ENCODE data around the gene PANK4. TPM values are rescaled to one million over a fixed set of nuclear protein-coding genes. Genes with fewer than 3 reads are reported as not detected.
A peak's percentile ranks its signal among the peaks of the same experiment; 100 is the strongest.

PANK4 gene
- total and polyA plus RNA-seq, 12 donors = 26.1 to 56.4 (median 34.5) TPM

- ATAC-seq (no peak), DNase-seq (no peak)
- Histone ChIP-seq H3K4me1 (peaks cover 18 to 53% (median 33%) of the 10 kb centered on the region in 9 donors), H3K36me3 (no peaks in the 10 kb centered on the region), H3K27me3 (peaks cover 0 to 91% (median 23%) of the 10 kb centered on the region in 7 donors), H3K9me3 (no peaks in the 10 kb centered on the region), H3K27ac (no peak overlapping the region), H3K4me3 (no peak overlapping the region)
- intact Hi-C loops (cut with DNase I) = no loop called here
- TF ChIP-seq, protein P1, sequence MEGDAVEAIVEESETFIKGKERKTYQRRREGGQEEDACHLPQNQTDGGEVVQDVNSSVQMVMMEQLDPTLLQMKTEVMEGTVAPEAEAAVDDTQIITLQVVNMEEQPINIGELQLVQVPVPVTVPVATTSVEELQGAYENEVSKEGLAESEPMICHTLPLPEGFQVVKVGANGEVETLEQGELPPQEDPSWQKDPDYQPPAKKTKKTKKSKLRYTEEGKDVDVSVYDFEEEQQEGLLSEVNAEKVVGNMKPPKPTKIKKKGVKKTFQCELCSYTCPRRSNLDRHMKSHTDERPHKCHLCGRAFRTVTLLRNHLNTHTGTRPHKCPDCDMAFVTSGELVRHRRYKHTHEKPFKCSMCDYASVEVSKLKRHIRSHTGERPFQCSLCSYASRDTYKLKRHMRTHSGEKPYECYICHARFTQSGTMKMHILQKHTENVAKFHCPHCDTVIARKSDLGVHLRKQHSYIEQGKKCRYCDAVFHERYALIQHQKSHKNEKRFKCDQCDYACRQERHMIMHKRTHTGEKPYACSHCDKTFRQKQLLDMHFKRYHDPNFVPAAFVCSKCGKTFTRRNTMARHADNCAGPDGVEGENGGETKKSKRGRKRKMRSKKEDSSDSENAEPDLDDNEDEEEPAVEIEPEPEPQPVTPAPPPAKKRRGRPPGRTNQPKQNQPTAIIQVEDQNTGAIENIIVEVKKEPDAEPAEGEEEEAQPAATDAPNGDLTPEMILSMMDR (IDR thresholded peaks at IDR 0.05) = no peak
- WGBS, 2 donors = 82 to 88% methylated on average over 23 of the region's 23 CpGs
Observed at GRCh38 chr1:2532485-2533160, 6.2 kb upstream of the PANK4 start.

GRCh38 chr1:2530513-2531361, 4.3 kb upstream of the PANK4 start:
- H3K27me3 ChIP-seq = peaks cover 0 to 86% (median 13%) of the 10 kb centered on the region in 7 donors
- TF ChIP-seq, protein P1 (IDR thresholded peaks at IDR 0.05) = no peak
- H3K9me3 ChIP-seq = no peaks in the 10 kb centered on the region
- DNase-seq (peak in 1 of 2 donors; percentile 41), ATAC-seq (no peak)
- H3K4me3 ChIP-seq = peak overlapping the region in 8 of 10 donors; percentile 40 to 60 (median 52)
- peak overlapping the region in 8 of 10 donors; percentile 1 to 86 (median 76) for H3K27ac ChIP-seq
- WGBS, 2 donors = 18 to 25% methylated on average over 26 to 30 of the region's 30 CpGs
- peaks cover 28 to 64% (median 44%) of the 10 kb centered on the region in 9 donors for H3K4me1 ChIP-seq
- H3K36me3 ChIP-seq = no peaks in the 10 kb centered on the region
- intact Hi-C loops (cut with DNase I) = loop anchor here in 1 of 10 donors (2.0 kb wide), 1 partner anchor 14 kb away; no protein-coding TSS in a partner anchor

- peak within 1 kb of the TSS in 9 of 10 donors; percentile 40 to 60 (median 50) for H3K4me3 ChIP-seq
Observed at GRCh38 chr1:2529784-2530512, 3.6 kb upstream of the PANK4 start, which contains the start of gene HES5. Gene HES5 (minus strand): TSS chr1:2530263. CDS start chr1:2530164, 99 bp downstream.

More at GRCh38 chr1:2529784-2530512, 3.6 kb upstream of the PANK4 start, which contains the start of gene HES5:
- Histone ChIP-seq H3K9me3 (no peaks in the 10 kb centered on the region), H3K27me3 (peaks cover 0 to 78% (median 13%) of the 10 kb centered on the region in 7 donors), H3K4me1 (peaks cover 31 to 66% (median 50%) of the 10 kb centered on the region in 9 donors), H3K27ac (peak within 1 kb of the TSS in 9 of 10 donors; percentile 11 to 89 (median 81)), H3K36me3 (no peaks in the 10 kb centered on the region)
- TF ChIP-seq, protein P1 (IDR thresholded peaks at IDR 0.05) = no peak
- DNase-seq = peak; percentile 43 to 55
- ATAC-seq = peak in 5 of 8 donors; percentile 3 to 41 (median 12)
- whole genome bisulfite sequencing, 2 donors = 1 to 2% methylated on average over 82 to 91 of the region's 91 CpGs
- intact Hi-C loops (cut with DNase I) = loop anchor here in 4 of 10 donors (2.0 to 10.0 kb wide), 6 partner anchors 15 to 333 kb away; partner anchors contain the start of genes PEX10 (in 1 of the 4) and PRXL2B (in 1 of the 4)

Measured in heart right ventricle (tissue), 16 donors.